ENCODE results near the gene VIL1.

DNA sequence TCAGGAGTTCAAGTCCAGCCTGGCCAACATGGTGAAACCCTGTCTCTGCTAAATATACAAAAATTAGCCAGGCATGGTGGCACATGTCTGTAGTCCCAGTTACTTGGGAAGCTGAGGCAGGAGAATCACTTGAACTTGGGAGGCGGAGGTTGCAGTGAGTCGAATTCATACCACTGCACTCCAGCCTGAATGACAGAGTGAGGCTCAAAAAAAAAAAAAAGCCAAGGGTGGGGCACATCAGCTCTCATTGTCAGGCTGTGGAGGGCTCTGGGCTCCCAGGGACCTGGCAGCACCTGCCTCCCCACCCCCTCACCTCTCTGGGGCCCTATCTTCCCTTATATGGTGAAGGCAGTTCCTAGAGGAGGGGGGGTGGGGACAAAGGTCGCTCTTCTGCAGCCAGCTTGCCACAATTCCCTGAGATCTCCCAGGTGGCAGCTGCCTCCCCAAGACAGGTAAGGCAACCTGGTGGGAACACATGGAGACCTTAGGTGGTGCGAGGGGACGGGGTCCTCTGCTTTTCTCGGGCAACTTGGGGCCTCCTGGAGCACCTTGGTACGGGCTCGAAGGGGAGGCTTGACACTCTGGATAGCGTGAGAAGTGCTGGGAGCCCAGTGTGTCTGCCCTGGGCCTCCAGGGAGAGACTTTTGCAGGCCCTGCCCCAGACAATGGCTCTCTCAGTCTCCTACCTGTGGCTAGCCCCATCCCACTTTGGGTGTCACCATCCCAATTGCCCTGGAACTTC lies at the start of gene VIL1:
- TF ChIP-seq, protein P1, sequence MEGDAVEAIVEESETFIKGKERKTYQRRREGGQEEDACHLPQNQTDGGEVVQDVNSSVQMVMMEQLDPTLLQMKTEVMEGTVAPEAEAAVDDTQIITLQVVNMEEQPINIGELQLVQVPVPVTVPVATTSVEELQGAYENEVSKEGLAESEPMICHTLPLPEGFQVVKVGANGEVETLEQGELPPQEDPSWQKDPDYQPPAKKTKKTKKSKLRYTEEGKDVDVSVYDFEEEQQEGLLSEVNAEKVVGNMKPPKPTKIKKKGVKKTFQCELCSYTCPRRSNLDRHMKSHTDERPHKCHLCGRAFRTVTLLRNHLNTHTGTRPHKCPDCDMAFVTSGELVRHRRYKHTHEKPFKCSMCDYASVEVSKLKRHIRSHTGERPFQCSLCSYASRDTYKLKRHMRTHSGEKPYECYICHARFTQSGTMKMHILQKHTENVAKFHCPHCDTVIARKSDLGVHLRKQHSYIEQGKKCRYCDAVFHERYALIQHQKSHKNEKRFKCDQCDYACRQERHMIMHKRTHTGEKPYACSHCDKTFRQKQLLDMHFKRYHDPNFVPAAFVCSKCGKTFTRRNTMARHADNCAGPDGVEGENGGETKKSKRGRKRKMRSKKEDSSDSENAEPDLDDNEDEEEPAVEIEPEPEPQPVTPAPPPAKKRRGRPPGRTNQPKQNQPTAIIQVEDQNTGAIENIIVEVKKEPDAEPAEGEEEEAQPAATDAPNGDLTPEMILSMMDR (IDR thresholded peaks at IDR 0.05): no peak
- peak; percentile 91 to 96 for TF ChIP-seq POLR2A (IDR thresholded peaks at IDR 0.05)
